ENCODE results near the gene POU3F1. TPM values are rescaled to one million over a fixed set of nuclear protein-coding genes. Genes with fewer than 3 reads are reported as not detected.

POU3F1 gene
- total RNA-seq (ENCODE audit: unreplicated experiment) = 1.2 TPM
- long read RNA-seq = 0 reads

DNA sequence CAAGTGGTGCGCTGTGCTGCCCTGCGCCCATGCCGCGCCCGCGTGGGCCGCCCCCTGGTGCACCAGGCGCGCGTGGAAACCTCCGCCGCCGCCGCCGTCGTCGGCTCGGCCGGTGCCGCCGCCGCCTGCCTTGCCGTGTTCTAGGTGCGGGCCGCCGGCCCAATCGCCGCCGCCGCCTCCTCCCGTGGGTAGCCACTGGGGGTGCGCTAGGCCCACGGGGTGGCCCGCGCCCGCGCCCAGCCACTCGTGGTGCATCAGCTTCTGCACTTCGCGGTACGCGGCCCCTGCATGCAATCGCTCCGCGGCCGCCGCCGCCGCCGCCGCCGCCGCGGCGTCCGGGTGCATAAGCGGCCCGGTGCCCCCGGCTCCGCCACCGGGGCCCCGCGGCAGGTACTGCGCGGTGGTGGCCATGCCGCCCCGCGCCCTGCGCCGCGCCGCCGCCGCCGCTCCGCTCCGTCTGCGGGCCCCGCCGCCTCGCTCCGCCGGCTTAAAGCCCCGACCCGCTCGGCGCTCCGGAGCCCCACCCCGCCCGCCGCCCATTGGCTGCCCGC, at the start of gene POU3F1:
Gene POU3F1 (minus strand): TSS at position 461 of the 551 bp plus-strand sequence. CDS start 50 bp downstream, at position 411.
- no peak for DNase-seq (ENCODE audit: low spot score)

DNA sequence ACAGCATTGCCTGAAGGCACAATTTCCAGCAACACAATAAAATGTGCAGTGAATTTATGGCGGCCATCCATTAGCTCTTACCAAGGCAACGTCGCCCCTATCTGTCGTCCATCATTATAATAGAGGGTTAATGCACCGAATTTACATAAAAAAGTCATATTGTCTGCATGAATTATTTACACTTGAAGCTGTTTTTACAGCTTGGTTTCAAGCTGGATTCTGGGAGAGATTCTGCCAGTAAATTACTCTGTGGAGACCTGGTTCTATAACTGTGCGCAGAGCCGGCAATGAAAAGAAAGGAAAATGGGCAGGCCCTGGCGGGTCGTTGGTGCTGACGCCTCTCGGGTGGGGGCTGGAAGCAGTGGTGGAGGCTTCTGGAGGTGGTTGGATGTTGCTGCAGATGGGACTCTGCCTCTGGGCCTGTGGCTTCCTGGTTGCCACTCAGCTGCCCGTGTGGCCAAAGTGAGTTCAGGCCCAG, 48.9 kb upstream of the POU3F1 start:
- H3K36me3 Mint-ChIP-seq (ENCODE audit: low read depth, unreplicated experiment) = peaks cover 3% of the 10 kb centered on the region
- no peak overlapping the region for H3K4me3 Mint-ChIP-seq (ENCODE audit: unreplicated experiment)
- H3K4me1 Mint-ChIP-seq (ENCODE audit: unreplicated experiment) = peaks cover 36% of the 10 kb centered on the region
- H3K27ac Mint-ChIP-seq (ENCODE audit: unreplicated experiment) = no peak overlapping the region
- H3K9me3 Mint-ChIP-seq (ENCODE audit: unreplicated experiment) = no peaks in the 10 kb centered on the region
- peaks cover 3% of the 10 kb centered on the region for H3K27me3 Mint-ChIP-seq (ENCODE audit: unreplicated experiment)
- no peak for DNase-seq (ENCODE audit: low spot score)
- no peak for TF ChIP-seq CTCF (IDR thresholded peaks at IDR 0.05; ENCODE audit: unreplicated experiment)

More for the DNA sequence above, at the start of gene POU3F1:
- H3K27ac Mint-ChIP-seq (ENCODE audit: unreplicated experiment) = no peak within 1 kb of the TSS
- no peak for TF ChIP-seq CTCF (IDR thresholded peaks at IDR 0.05; ENCODE audit: unreplicated experiment)
- peaks cover 9% of the 10 kb centered on the region for H3K27me3 Mint-ChIP-seq (ENCODE audit: unreplicated experiment)
- H3K4me3 Mint-ChIP-seq (ENCODE audit: unreplicated experiment) = peak within 1 kb of the TSS; percentile 86
- peaks cover 33% of the 10 kb centered on the region for H3K4me1 Mint-ChIP-seq (ENCODE audit: unreplicated experiment)
- H3K36me3 Mint-ChIP-seq (ENCODE audit: low read depth, unreplicated experiment) = no peaks in the 10 kb centered on the region
- H3K9me3 Mint-ChIP-seq (ENCODE audit: unreplicated experiment) = no peaks in the 10 kb centered on the region

DNA sequence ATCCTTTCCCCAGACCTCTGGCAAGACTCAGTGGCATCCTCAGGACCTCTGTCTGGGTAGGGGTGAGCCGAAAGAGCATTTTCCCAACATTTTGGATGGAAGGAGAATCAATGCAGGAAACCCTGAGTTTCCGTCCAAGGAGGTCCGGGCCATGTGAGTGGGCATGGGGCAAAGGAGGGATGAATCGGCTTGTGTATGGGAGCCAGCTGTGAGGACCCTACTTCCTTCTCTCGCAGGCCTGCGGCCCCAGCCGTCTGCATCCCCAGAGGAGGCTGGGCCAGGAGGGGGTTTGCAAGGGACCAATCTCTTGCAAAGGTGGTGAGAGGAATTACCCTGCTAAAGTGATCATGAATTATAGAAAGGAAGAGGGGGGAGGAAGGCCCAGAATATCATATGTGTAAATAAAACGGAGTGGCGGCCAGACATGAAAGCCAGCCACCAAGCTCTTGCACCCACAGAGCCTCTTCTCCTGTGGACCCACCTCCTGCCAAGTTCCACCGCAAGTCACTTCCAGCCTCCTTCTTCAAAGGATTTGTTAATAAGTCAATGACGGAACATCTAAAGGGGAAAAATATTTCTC, 48.2 kb upstream of the POU3F1 start:
- peaks cover 36% of the 10 kb centered on the region for H3K4me1 Mint-ChIP-seq (ENCODE audit: unreplicated experiment)
- no peak for DNase-seq (ENCODE audit: low spot score)
- H3K4me3 Mint-ChIP-seq (ENCODE audit: unreplicated experiment) = no peak overlapping the region
- TF ChIP-seq CTCF (IDR thresholded peaks at IDR 0.05; ENCODE audit: unreplicated experiment) = no peak
- H3K27me3 Mint-ChIP-seq (ENCODE audit: unreplicated experiment) = peaks cover 7% of the 10 kb centered on the region
- H3K9me3 Mint-ChIP-seq (ENCODE audit: unreplicated experiment) = no peaks in the 10 kb centered on the region
- H3K36me3 Mint-ChIP-seq (ENCODE audit: low read depth, unreplicated experiment) = peaks cover 3% of the 10 kb centered on the region
- H3K27ac Mint-ChIP-seq (ENCODE audit: unreplicated experiment) = no peak overlapping the region

GRCh38 chr1:38093569-38094520, 47.3 kb upstream of the POU3F1 start:
- TF ChIP-seq CTCF (IDR thresholded peaks at IDR 0.05; ENCODE audit: unreplicated experiment) = no peak
- Mint-ChIP-seq H3K4me3 (ENCODE audit: unreplicated experiment) (peak overlapping the region; percentile 10), H3K27ac (ENCODE audit: unreplicated experiment) (peak overlapping the region; percentile 16), H3K27me3 (ENCODE audit: unreplicated experiment) (peaks cover 7% of the 10 kb centered on the region), H3K9me3 (ENCODE audit: unreplicated experiment) (no peaks in the 10 kb centered on the region), H3K36me3 (ENCODE audit: low read depth, unreplicated experiment) (peaks cover 3% of the 10 kb centered on the region), H3K4me1 (ENCODE audit: unreplicated experiment) (peaks cover 36% of the 10 kb centered on the region)
- no peak for DNase-seq (ENCODE audit: low spot score)
